Tongue (tissue), 2 donors: ENCODE results near the gene ETNK2. TPM values are rescaled to one million over a fixed set of nuclear protein-coding genes. Genes with fewer than 3 reads are reported as not detected.
"Not testable (repeated sequence)": the region's sequence is repeated elsewhere in the genome, so short reads cannot be mapped to it uniquely, and the experiment has no call there.

Source experiments
- DNase-seq: peaks from one replicate; pipeline ENCODE4 v3.0.0-alpha.2; 2015
- total RNA-seq: library from RNA; depleted of rRNA; stranded (reverse); fragments of >200 nt; gene quantifications from one replicate; pipeline ENCODE4 v1.2.3, GENCODE V29; 2014

ETNK2 gene
- total RNA-seq, 1 donor from 2014 or later: 14.7 TPM

DNA sequence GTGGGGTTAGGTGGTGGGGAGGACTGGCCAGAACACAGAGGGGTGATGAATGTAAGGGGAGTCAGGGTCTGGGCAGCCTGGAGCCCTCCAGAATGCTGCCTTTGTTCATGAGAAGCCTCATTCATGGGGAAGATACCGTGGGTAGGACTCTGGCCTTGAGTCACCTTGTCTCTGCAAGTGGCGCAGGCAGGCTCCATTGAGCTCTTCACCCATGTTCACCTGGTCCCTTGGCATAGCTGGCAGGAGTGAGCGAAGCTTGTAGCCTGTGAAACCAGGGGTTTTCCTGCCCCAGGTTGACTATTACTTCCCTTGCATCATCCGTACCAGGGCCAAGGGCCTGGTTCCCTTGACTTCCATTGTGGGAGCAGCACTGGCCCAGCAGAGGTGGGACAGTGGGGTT is 53.2 kb downstream of the ETNK2 start:
- DNase-seq: no peak

DNA sequence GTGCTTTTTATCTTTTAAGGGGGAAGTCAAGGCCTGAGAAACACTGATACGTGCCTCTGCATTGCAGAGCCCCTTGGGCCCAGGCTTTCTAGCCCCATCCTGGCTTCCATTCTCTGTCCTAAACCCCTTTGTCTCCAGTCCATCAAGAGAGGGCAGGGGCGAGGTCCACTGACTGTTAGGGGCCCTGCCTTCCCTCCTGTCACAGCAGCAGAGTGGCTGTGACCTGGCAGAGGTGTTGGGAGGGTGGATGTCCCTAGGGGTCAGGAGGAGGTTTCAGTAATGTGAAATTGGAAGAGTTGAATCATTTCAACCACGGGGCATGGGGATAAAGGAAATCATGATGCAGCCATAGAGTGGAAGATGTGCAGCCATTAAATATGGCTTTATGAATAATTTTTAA is 54.9 kb downstream of the ETNK2 start:
- DNase-seq: no peak

DNA sequence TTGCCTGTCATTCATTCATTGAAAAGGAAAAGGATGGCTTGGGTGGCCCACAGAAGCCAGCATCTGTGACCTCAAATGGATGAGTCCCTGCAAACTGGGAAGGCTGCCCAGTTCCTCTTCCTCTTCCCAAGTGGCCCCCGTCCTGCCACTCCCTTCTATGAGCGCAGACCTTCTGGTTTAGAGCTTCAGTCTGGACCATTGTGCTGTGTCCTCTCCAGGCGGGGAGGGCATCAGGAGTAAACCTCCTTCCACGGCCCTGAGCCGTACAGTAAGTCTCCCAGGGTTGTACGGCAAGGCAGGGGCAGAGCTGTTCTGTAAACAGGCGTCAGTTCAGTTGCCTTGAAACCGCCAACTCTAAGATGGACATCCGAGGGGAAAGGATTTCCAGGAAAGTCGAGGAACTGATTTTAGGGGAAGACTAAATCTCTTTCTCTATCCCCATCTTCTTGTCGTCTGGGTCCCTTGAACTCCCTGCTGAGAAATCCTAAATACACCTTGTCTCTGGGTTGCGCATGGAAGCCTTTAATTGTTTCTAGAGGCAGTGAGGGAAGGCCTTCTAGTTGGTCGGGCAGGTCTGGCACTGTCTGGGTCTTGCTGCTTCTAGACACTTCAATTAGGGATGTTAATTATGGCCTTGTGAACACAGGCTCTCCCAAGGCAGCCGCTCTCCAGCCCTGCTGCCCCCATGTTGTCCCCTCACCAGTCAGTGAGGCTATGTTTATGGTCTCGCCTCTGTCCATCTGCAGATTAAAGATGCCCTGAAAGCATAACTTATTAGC is 56.8 kb downstream of the ETNK2 start:
- no peak for DNase-seq

DNA sequence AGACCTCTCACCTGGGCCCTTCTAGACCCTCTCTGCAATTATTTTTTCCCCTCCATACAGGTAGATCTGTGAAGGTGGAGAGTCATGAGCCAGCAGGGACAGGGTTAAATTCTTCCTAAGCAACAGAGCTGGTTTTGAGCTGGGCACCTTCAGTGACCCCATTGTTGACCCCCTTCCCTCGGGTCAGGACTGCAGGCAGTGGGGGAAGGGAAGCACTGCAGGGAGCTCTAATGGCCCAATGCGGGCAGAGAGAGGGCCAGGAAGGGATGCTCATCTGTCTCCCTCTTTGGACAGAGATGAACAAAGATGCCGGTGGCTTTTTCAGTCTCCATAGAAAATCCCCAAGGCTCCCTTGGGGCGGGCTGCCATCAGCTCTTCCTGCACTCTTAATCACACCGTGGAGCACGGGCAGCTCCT is 57.5 kb downstream of the ETNK2 start:
- no peak for DNase-seq

DNA sequence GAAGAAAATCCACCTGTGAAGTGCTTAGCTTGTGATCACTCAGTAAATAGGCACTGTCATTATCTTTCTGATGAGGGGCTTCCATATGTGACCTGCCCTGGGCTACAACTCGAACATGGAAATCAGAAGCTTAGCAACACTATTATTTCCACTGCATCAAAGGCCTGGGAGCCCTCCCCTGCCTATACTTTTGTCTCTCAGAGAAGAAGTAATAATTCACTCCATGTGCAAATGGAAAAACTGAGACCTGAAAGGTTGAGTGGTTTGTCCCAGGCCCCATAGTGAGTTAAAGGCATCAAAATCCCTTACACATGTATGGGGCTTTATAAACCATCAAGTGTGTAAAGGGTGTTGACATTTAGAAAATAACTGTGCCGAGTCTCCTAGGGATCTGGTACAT is 58.1 kb downstream of the ETNK2 start:
- no peak for DNase-seq

DNA sequence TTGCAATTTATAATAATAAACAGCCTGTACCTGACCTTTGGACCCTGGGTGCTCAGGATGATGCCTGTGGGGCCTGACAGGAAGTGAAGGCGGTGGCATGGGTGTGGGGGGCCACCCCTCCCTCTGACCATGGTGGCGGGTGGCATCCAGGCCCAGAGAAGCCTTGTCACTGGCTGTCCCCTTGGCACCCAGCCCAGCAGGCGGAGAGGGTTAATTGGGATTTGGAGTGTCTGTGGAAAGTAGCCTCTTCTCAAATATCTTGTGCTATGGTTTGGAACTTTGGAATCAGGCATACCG is 58.5 kb downstream of the ETNK2 start:
- no peak for DNase-seq

DNA sequence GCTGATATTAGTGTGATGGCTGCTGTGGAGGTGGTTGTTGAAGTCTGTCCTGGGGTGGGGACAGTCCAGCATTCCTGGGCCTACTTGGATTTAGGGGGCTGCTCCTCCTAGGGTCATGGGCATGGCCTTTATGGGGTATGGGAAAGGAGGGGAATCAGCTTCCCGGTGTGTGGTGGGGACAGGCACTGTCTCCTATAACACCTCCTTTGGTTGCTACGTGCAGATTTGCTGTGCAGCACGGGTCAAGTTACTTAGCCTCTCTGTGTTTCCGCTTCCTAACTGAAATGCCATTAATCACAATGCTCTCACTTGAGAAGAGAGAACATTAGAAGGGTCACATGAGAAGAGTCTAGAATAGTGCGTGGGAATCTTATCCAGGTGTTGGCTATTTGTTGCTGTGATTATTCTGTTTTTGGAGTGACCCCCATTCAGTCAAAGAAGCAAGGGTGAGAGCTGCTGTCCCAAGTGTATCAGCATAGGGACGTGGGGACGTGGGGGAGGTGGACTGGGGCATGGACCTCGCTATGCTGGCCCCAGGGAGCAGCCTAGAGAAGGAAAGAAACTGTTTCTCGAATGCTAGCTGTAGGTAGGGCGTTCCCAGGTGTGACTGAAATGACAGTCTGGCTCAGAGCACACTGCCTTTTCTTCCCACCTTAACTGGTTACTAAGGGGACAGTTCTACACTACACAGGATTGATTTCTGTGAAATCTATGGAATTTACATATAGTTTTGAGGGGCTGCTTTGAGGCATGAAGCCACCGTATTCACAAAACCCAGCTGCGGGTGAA is 59.0 kb downstream of the ETNK2 start:
- no peak for DNase-seq

DNA sequence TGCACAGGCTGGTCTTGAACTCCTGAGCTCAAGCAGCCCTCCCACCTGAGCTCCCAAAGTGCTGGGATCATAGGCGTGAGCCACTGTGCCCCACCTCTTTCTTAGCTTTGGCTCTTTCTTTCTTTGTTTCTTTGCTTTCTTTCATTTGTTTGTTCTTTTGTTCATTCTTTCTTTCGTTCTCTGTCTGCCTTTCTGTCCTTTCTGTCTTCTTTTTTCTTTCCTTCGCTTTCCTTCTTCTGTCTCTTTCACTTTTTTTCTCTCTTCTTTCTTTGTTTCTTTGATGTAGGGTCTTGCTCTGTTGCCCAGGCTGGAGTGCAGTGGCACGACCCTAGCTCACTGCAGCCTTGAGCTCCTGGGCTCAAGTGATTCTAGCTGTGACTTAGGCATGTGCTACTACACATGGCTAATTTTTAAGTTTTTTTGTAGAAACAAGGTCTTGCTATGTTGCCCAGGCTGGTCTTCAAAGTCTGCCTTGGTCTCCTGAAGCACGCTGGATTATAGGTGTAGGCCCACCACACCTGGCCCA is 60.0 kb downstream of the ETNK2 start:
- DNase-seq: no peak

DNA sequence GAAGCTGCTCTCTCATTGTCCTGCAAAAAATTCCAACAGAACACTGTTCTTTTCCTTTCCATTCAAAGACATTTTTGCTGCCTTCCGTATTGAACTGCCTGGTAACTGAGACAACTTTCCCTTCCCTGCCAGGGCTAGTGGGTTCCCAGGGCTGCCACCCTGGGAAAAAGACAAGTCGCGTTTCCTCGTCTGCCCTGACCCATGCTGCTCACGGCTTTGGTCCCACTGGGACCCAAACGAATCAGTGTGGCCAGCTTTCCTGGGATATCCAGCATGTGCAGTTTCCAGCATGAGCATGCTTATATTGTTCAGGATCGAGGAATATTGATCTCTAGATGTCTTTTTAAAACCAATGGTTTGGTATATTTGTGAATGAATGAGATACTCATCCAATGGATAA is 60.8 kb downstream of the ETNK2 start:
- no peak for DNase-seq

DNA sequence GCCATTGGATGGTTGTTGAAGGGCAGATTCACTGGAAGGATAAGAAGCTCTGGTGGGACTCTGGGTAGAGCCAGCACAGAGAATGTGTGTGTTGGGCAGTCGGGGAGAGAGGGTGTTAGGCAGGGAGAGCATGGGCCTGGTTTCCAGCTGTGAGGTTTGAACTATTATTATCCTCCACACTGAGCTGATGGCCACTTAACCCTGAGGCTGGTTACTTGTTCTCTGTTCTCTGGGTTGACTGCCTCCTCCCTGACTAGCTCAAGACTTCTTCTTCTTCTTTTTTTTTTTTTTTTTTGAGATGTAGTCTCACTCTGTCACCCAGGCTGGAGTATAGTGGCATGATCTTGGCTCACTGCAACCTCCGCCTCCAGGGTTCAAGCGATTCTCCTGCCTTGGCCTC is 61.7 kb downstream of the ETNK2 start:
- DNase-seq: not testable (repeated sequence)

DNA sequence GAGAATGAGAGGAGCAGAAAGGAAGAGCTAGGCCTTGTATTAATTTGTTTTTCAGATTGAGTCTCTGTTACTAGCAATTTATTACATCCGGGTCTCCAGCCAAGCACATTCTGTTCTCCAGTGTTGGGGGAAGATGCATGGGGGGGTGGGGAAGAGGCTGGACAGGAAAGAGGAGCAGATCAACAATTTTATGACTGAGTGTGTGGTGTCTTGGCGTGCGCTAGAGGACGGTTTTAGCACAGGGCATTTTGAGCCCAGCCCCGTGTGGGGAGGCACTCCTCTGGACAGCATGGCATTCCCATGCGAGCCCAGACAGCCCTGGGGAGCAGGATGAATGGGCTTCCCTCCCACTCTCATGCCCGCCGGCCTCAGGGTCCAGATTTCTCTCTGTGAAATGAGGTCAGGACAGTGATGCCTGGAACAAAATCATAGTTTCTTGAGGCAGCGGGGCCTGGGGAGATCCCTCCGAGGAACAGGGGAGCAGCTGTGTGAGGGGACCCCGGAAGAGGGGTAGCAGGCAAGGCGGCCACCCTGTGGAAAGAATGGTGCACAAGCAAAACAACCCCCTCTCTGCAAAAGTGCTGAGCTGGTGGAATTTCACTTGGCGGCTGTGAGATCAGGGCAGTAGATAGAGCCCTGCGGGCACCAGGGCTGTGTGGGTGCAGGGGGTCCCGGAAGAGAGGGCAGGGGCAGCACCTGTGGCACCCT is 62.6 kb downstream of the ETNK2 start:
- no peak for DNase-seq

DNA sequence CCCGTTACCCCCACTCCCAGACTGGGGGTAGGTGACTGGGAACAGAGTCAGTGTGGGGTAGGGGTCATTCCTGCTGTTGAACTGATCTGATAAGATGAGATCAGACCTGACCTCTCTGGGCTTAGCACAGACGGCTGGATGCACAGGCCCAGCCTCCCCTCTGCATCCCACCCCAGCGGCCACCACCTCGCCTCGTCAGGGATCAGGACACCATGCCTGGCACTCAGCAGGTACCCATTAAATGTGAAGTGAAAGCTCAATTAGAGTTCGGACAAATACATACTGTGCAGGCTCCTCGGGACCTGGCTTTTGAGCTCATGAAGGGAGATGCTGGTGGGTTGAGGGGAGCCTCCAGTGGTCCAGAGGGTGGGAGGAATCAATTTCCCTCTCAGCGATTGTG is 63.2 kb downstream of the ETNK2 start:
- DNase-seq: no peak

DNA sequence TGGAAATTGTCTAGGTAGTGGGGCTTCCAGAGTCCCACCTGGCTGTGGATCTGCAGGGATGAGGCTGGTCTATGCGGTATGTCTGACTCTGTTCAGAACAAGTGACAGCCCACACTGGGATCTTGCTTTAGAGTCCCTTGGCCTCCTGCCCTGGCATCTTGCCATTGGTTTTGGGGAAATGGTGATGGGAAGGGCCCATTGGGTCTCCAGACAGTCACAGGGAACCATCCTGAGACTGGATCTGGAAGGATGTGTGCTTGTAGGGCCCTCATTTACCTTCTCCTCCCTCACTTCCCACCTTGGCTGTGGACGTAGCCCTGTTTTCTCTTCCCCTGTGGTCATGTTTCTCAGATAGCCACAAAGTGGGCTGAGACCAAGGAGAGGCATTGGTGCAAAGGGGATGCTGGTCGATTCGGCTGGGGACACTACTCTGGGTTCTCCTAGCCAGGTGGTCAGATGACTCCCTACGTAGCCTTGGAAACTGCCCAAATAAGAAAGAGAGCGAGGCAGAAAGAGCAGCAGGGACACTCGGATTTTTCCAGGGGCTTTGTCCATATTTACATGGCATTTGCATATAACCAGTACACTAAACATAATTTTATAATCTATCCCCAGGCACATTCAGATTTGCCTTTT is 63.8 kb downstream of the ETNK2 start:
- DNase-seq: no peak

DNA sequence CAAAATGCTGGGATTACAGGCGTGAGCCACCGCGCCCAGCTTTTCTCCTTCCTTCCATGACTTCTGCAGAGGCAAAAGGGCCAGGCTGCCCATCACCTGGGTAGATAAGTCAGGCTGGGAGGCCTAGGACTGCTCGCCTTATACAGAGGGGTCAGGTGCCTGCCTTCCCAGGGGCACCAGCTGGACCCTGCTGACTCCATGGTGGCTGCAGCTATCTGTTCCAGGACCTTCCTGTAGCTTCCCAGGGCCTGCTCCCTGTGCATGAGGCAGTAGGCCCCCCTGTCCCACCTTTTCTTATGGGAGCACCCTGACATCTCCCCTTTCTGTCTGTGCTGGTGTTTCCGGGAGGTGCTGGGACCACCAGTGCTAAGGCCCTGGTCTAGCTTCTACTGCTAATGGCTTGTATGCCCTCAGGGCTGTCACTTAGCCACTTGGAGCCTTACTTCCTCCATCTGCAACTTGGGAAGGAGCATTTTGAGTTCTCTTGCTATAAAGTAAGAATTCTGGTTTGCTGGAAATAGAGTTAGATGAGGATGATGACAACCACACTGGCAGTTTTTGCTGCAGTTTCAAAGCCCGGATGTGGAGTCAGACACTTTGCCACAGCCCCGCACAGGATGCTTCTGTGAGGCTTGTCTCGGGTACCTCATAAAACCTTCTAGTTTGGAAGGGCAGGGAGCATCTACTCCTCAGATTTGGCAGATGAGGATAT is 64.5 kb downstream of the ETNK2 start:
- no peak for DNase-seq

DNA sequence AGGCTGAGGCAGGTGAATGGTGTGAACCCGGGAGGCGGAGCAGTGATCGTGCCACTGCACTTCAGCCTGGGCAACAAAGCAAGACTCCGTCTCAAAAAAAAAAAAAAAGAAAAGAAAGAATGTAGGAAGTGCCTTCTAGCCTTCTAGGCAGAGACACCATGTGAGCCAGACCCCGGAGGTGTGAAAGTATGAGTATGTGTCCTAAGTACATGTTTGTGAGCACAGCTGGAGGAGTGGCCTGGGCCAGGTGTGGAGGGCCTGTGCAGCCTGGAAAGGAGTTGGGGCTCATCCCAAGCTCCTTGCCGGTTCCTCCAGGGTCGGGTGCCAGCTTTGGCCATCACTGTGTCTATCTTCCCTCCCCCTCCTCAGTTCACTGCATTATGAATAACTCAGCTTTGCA is 66.0 kb downstream of the ETNK2 start:
- DNase-seq: no peak

DNA sequence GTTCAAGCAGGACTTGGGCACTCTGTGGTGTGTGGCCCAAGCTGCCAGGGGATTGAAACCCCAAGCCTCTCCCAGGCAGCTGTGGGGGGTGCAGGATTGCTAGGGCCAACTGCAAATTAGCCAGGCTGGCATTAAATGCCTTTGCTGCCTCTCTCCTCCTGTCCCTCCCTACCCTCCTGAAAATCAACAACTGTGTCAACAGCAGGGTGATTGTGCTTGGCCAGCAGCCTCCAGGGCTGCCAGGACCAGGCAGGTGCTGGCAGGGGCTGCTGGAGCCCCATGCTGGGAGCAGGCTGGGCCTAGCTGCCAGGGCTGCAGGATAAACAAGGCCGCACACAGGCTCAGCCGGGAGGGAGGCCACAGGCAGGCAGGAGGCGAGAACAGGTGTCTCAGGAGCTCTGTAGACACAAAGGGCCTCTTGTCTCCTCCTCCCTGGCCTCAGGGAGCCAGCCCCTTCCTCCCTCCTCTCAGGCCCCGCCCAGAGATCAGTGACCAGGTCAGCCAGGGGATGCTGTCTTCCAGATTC is 67.5 kb downstream of the ETNK2 start:
- DNase-seq: peak; percentile 87

DNA sequence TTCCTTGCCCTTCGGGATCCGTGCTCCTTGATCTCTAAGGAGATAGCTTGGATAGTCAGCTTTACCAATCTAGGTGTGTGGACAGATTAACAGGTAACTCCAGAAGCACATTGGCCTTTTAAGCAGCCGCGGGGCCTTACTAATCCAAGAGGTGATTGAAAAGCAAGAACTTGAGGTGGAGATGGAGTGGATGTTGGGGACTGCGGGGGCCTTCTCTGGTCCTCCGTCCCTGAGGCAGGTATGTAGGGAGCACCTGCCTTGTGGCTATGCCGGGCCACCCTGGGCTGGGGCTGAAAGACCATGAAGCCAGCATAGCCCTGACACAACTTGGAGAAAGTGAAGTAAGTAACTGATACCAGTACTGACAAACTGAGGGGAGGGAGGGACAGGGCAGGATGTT is 68.4 kb downstream of the ETNK2 start:
- no peak for DNase-seq

DNA sequence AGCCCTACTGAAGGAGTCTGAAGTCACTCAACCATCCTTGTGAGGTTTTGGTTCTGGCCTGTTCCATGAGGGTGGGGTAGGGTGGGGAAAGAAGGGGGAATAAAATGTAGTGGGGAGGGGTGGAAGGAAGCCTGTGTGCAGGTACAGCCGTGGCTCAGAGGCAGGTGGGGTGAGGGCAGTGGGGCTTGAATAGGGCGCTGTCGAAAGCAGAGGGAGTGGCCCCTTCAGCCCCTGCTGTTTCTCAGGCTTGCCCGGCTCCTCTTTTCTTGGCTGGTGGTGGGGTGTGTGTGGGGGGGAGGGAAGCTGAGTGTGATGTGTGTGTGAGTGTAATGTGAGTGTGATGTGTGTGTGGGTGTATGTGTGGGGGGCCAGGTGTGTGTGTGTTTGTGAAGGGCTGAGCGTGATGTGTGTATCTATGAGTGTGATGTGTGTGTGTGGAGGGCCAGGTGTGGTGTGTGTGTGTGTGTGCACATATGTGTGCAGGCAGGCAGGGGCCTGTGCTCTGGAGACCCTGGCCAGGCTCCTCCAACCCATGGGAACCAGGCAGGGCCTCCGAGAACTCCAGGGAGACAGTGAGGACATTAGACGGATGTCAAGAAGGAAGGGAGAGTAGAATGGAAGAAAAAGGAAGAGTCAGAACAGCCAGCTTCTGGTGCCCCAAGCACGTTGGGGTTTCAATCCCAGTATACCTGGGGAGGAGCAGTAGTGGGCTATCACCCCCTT is 69.9 kb downstream of the ETNK2 start:
- DNase-seq: no peak

DNA sequence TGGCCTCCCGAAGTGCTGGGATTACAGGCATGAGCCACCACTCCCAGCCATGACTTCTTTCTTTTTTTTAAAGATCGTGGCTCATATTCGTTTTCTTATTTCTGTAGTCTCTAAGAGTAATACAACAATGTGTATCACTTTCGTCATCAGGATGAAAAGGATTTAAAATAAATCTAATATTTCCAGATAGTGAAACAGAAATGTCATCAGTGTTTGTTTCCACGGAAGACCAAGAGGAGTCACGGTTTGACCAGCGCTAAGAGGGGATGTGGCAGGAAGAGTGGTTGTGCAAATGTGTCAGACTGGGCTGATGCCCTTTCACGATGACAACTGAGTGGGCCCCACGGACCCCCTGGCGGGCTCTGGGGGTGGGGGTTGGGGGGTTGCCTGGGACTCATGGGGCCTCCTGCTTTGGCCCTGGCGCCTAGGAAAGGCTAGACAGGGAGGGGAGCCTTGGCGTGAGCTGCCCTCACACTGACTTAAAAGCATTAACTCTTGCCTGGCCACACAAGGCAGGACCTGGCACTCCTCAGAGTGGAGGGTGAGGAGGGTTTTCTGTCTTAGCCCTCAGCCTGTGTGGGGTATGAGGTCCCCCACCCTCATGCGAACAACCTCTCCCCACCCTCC is 70.6 kb downstream of the ETNK2 start:
- no peak for DNase-seq
